GM19397 (cell line): ENCODE data around the gene MED13.
"Not testable (repeated sequence)": the region's sequence is repeated elsewhere in the genome, so short reads cannot be mapped to it uniquely, and the experiment has no call there.

Experiments used
- ATAC-seq: cut with Tn5 transposase; IDR thresholded peaks from one replicate; pipeline ENCODE4 v1.9.1; 2021; ENCODE audit warnings: mild to moderate bottlenecking, moderate library complexity; ENCODE audit not compliant: unreplicated experiment

MED13 gene

GRCh38 chr17:62089334-62089733, 24.3 kb upstream of the MED13 start:
- no peak for ATAC-seq

- ATAC-seq, result no peak
These were observed 21.7 kb upstream of the MED13 start for GRCh38 chr17:62086737-62087136.

GRCh38 chr17:62085511-62086408, 20.7 kb upstream of the MED13 start:
- no peak for ATAC-seq

GRCh38 chr17:62084585-62084984, 19.5 kb upstream of the MED13 start:
- no peak for ATAC-seq

- ATAC-seq, result no peak
These were observed 18.6 kb upstream of the MED13 start for GRCh38 chr17:62083651-62084050.

GRCh38 chr17:62080647-62081046, 15.6 kb upstream of the MED13 start:
- no peak for ATAC-seq

- no peak for ATAC-seq
These were observed 12.9 kb upstream of the MED13 start for GRCh38 chr17:62078009-62078408.

GRCh38 chr17:62076864-62077788, 12.0 kb upstream of the MED13 start:
- no peak for ATAC-seq

GRCh38 chr17:62075308-62075815, 10.3 kb upstream of the MED13 start:
- ATAC-seq, result no peak

- ATAC-seq, result no peak
These were observed 8.9 kb upstream of the MED13 start for GRCh38 chr17:62073993-62074392.

- ATAC-seq, result not testable (repeated sequence)
These were observed 7.8 kb upstream of the MED13 start for GRCh38 chr17:62072855-62073254.

- no peak for ATAC-seq
These were observed 5.8 kb upstream of the MED13 start for GRCh38 chr17:62070900-62071299.

- no peak for ATAC-seq
These were observed 2.4 kb upstream of the MED13 start for GRCh38 chr17:62067165-62068145.

GRCh38 chr17:62065611-62066468, 762 bp upstream of the MED13 start:
- peak; percentile 95 for ATAC-seq

GRCh38 chr17:62064029-62064790, 868 bp downstream of the MED13 start:
- no peak for ATAC-seq

- no peak for ATAC-seq
These were observed 2.1 kb downstream of the MED13 start for GRCh38 chr17:62062944-62063343.

GRCh38 chr17:62062302-62062701, 2.8 kb downstream of the MED13 start:
- ATAC-seq, result no peak

GRCh38 chr17:62059414-62059813, 5.7 kb downstream of the MED13 start:
- ATAC-seq, result no peak

- no peak for ATAC-seq
These were observed 6.5 kb downstream of the MED13 start for GRCh38 chr17:62058611-62059010.
